ENCODE results near the gene APOL2. TPM values are rescaled to one million over a fixed set of nuclear protein-coding genes. Genes with fewer than 3 reads are reported as not detected.

APOL2 gene
- total and polyA plus RNA-seq, 12 donors: 28.6 to 215 (median 53.3) TPM

GRCh38 chr22:36182056-36182455 is 57.3 kb downstream of the APOL2 start:
- intact Hi-C loops (cut with DNase I): loop anchor here in 5 of 10 donors (5.0 kb wide), 3 partner anchors 35 to 110 kb away; no protein-coding TSS in a partner anchor

GRCh38 chr22:36180928-36181327 is 58.4 kb downstream of the APOL2 start:
- intact Hi-C loops (cut with DNase I): loop anchor here in 9 of 10 donors (1.0 to 5.0 kb wide), 6 partner anchors 34 to 109 kb away; no protein-coding TSS in a partner anchor
- no peak for TF ChIP-seq CTCF (IDR thresholded peaks at IDR 0.05)
- ATAC-seq (no peak), DNase-seq (no peak)
- no peaks in the 10 kb centered on the region for H3K9me3 ChIP-seq
- H3K4me3 ChIP-seq: no peak overlapping the region
- H3K4me1 ChIP-seq: peaks cover 0 to 22% (median 8%) of the 10 kb centered on the region in 9 donors
- no peak overlapping the region for H3K27ac ChIP-seq
- no peaks in the 10 kb centered on the region for H3K36me3 ChIP-seq
- no peaks in the 10 kb centered on the region for H3K27me3 ChIP-seq
- 84 to 89% methylated on average over 6 of the region's 6 CpGs for WGBS, 2 donors

More at GRCh38 chr22:36182056-36182455, 57.3 kb downstream of the APOL2 start:
- no peak overlapping the region for H3K27ac ChIP-seq
- H3K4me3 ChIP-seq: no peak overlapping the region
- H3K36me3 ChIP-seq: no peaks in the 10 kb centered on the region
- H3K27me3 ChIP-seq: no peaks in the 10 kb centered on the region
- WGBS, 2 donors: 81 to 84% methylated on average over 7 of the region's 7 CpGs
- H3K9me3 ChIP-seq: no peaks in the 10 kb centered on the region
- no peak for TF ChIP-seq CTCF (IDR thresholded peaks at IDR 0.05)
- ATAC-seq (no peak), DNase-seq (no peak)
- peaks cover 0 to 22% (median 8%) of the 10 kb centered on the region in 9 donors for H3K4me1 ChIP-seq

GRCh38 chr22:36180038-36180880 is 59.1 kb downstream of the APOL2 start:
- peak; percentile 87 to 89 for DNase-seq
- Histone ChIP-seq H3K4me1 (peaks cover 0 to 22% (median 8%) of the 10 kb centered on the region in 9 donors), H3K27ac (no peak overlapping the region), H3K4me3 (no peak overlapping the region), H3K9me3 (no peaks in the 10 kb centered on the region), H3K27me3 (no peaks in the 10 kb centered on the region), H3K36me3 (no peaks in the 10 kb centered on the region)
- WGBS, 2 donors: 55 to 60% methylated on average over 22 of the region's 22 CpGs
- intact Hi-C loops (cut with DNase I): loop anchor here in 9 of 10 donors (1.0 to 5.0 kb wide), 6 partner anchors 33 to 108 kb away; no protein-coding TSS in a partner anchor
- ATAC-seq: peak; percentile 87 to 96 (median 94)
- peak; percentile 80 to 96 (median 91) for TF ChIP-seq CTCF (IDR thresholded peaks at IDR 0.05)

DNA sequence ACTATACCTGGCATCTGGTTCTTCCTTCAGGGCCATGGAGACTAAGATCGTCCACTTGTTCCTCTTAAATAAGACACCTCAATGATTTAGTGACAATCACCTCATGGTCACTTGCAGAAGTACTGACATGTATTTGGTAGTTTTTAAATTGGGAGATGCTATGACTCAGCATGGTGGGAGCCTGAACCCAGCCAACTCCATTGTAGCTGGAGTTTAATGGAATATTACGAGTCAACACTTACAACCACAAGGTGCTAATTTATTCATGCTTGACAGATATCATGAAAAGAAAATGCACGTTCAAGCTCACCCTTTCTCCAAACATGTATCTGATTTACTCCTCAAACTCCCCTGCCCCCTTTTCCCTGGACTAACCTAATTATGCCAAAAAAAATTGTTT is 62.2 kb downstream of the APOL2 start:
- TF ChIP-seq CTCF (IDR thresholded peaks at IDR 0.05): no peak
- WGBS, 2 donors: 82 to 83% methylated on average over 3 of the region's 3 CpGs
- intact Hi-C loops (cut with DNase I): no loop called here

More for the DNA sequence above, 62.2 kb downstream of the APOL2 start:
- ATAC-seq: no peak
- no peaks in the 10 kb centered on the region for H3K9me3 ChIP-seq
- H3K4me1 ChIP-seq: peaks cover 0 to 11% (median 3%) of the 10 kb centered on the region in 9 donors
- H3K27me3 ChIP-seq: no peaks in the 10 kb centered on the region
- no peaks in the 10 kb centered on the region for H3K36me3 ChIP-seq
- no peak overlapping the region for H3K4me3 ChIP-seq
- H3K27ac ChIP-seq: no peak overlapping the region
- DNase-seq: no peak

Small RNAs within 50 kb of the gene (microRNA-seq; reads per million reads assigned to microRNA genes)
- 0 to 0.51 reads per million in 2 donors for gene MIR6819

Other genes with a start within 250 kb of the APOL2 start
- gene RBFOX2, start 210.7 kb downstream of the APOL2 start, total RNA-seq: 100 to 1,000 TPM in 4 of 10 donors, 10 to 100 TPM in 6; 68.3 to 105 (median 95.0) TPM
- gene RBFOX2, start 210.7 kb downstream of the APOL2 start, polyA plus RNA-seq: 10 to 100 TPM; 18.0 to 36.0 TPM
- gene APOL3, start 78.8 kb downstream of the APOL2 start, total RNA-seq: 10 to 100 TPM; 17.1 to 65.9 (median 24.6) TPM
- 10 to 100 TPM; 24.0 to 37.3 TPM for gene APOL3, start 78.8 kb downstream of the APOL2 start, polyA plus RNA-seq
- gene APOL4, start 37.7 kb downstream of the APOL2 start, total RNA-seq: 10 to 100 TPM in 2 of 10 donors, 1 to 10 TPM in 7, not detected in 1; 1.6 to 22.6 (median 4.9) TPM
- 1 to 10 TPM; 3.6 to 4.2 TPM for gene APOL4, start 37.7 kb downstream of the APOL2 start, polyA plus RNA-seq
- 100 to 1,000 TPM in 1 of 10 donors, 10 to 100 TPM in 8, 1 to 10 TPM in 1; 9.8 to 121 (median 16.4) TPM for gene APOL1, start 13.6 kb upstream of the APOL2 start, total RNA-seq
- 10 to 100 TPM; 18.3 to 18.7 TPM for gene APOL1, start 13.6 kb upstream of the APOL2 start, polyA plus RNA-seq
- gene MYH9, start 148.4 kb upstream of the APOL2 start, total RNA-seq: 100 to 1,000 TPM; 132 to 345 (median 189) TPM
- 100 to 1,000 TPM; 134 to 243 TPM for gene MYH9, start 148.4 kb upstream of the APOL2 start, polyA plus RNA-seq
- 100 to 1,000 TPM; 107 to 142 (median 122) TPM for gene TXN2, start 242.1 kb upstream of the APOL2 start, total RNA-seq
- gene TXN2, start 242.1 kb upstream of the APOL2 start, polyA plus RNA-seq: 100 to 1,000 TPM; 103 to 155 TPM